ENCODE data around the gene RSPH9.

The RSPH9 gene

GRCh38 chr6:43644940-43645612 lies at the start of gene RSPH9:
RSPH9 (plus strand) TSS chr6:43645036; CDS start chr6:43645099, 63 bp downstream.
- peak; percentile 80 for DNase-seq

GRCh38 chr6:43600595-43600994 lies 44.2 kb upstream of the RSPH9 start:
- no peak for DNase-seq

- DNase-seq = no peak
These were observed 40.7 kb upstream of the RSPH9 start for GRCh38 chr6:43604174-43604573.

GRCh38 chr6:43606019-43606418 lies 38.8 kb upstream of the RSPH9 start:
- no peak for DNase-seq

- peak; percentile 81 for DNase-seq
These were observed 36.5 kb upstream of the RSPH9 start for GRCh38 chr6:43608310-43608763.

- no peak for DNase-seq
These were observed 36.0 kb upstream of the RSPH9 start for GRCh38 chr6:43608807-43609206.

GRCh38 chr6:43609402-43609801 lies 35.4 kb upstream of the RSPH9 start:
- DNase-seq = no peak

- DNase-seq = no peak
These were observed 34.4 kb upstream of the RSPH9 start for GRCh38 chr6:43610431-43610830.

GRCh38 chr6:43613721-43614395 lies 31.0 kb upstream of the RSPH9 start:
- DNase-seq = no peak

- DNase-seq = no peak
These were observed 30.5 kb upstream of the RSPH9 start for GRCh38 chr6:43614396-43614730.

- no peak for DNase-seq
These were observed 27.9 kb upstream of the RSPH9 start for GRCh38 chr6:43616725-43617472.

GRCh38 chr6:43621078-43621835 lies 23.6 kb upstream of the RSPH9 start:
- no peak for DNase-seq

- DNase-seq = no peak
These were observed 23.0 kb upstream of the RSPH9 start for GRCh38 chr6:43621836-43622180.

GRCh38 chr6:43622541-43622940 lies 22.3 kb upstream of the RSPH9 start:
- DNase-seq = no peak

GRCh38 chr6:43623880-43624785 lies 20.7 kb upstream of the RSPH9 start:
- DNase-seq = no peak

- DNase-seq = no peak
These were observed 20.0 kb upstream of the RSPH9 start for GRCh38 chr6:43624786-43625288.

GRCh38 chr6:43625393-43625992 lies 19.3 kb upstream of the RSPH9 start:
- DNase-seq = no peak

GRCh38 chr6:43627008-43627825 lies 17.6 kb upstream of the RSPH9 start:
- no peak for DNase-seq

GRCh38 chr6:43628393-43629103 lies 16.3 kb upstream of the RSPH9 start:
- DNase-seq = peak; percentile 73

- peak; percentile 97 for DNase-seq
These were observed 15.7 kb upstream of the RSPH9 start, which contains the start of gene GTPBP2 for GRCh38 chr6:43629104-43629504. GTPBP2 (minus strand) TSS chr6:43629264; CDS start chr6:43629162, 102 bp downstream.

Measured in stimulated activated CD8-positive, alpha-beta memory T cell treated with anti-CD3 and anti-CD28 coated beads, Interleukin-4, amount 100 ng/mL, for 48 hours (primary cell).